Stomach (tissue), 9 donors: Measurements from ENCODE around the gene GDF7. TPM values are rescaled to one million over a fixed set of nuclear protein-coding genes. Genes with fewer than 3 reads are reported as not detected.

Source experiments
- DNase-seq, 2 donors: peaks; one replicate each; pipeline versions ENCODE4 v3.0.0 to v3.0.0-alpha.2; 2013 to 2019
- H3K27ac ChIP-seq, 5 donors: fragments of 200-600 bp in 4 of 5; sonication (generic) in 4 of 5; one replicate each; pipeline ENCODE4 v1.5.1; 2013 to 2019; ENCODE audit warnings: mild to moderate bottlenecking in 1 of 5, moderate library complexity in 1 of 5
- H3K27me3 ChIP-seq, 3 donors: fragments of 200-600 bp; sonication (generic); one replicate each; pipeline ENCODE4 v1.5.1; 2017 to 2019; ENCODE audit warnings: mixed run types in 1 of 3
- H3K36me3 ChIP-seq, 4 donors: fragments of 200-600 bp; sonication (generic); 1 replicate in 3 of 4; 2 replicates in 1 of 4; pipeline ENCODE4 v1.5.1; 2016 to 2019
- H3K4me1 ChIP-seq, 4 donors: fragments of 200-600 bp; sonication (generic); one replicate each; pipeline ENCODE4 v1.5.1; 2016 to 2019
- H3K4me3 ChIP-seq, 4 donors: fragments of 200-600 bp; sonication (generic) in 3 of 4; one replicate each; pipeline ENCODE4 v1.5.1; 2016 to 2019; ENCODE audit warnings: mild to moderate bottlenecking in 1 of 4
- H3K9me3 ChIP-seq, 4 donors: fragments of 200-600 bp; sonication (generic); one replicate each; pipeline ENCODE4 v1.5.1; 2016 to 2019
- CTCF ChIP-seq, 7 experiments: fragments of 450-650 bp in 4 of 7; fragments of 200-600 bp in 3 of 7; sonication (generic) in 3 of 7; IDR thresholded peaks; one replicate each; pipeline ENCODE4 v1.5.1; 2016 to 2019; ENCODE audit warnings: antibody characterized with exemption in 7 of 7, control low read depth in 2 of 7, mild to moderate bottlenecking in 1 of 7
- EP300 ChIP-seq: sonication (generic); formaldehyde crosslinking; IDR thresholded peaks from one replicate; pipeline ENCODE4 v1.6.1; 2017; ENCODE audit warnings: antibody characterized with exemption
- POLR2A ChIP-seq, 4 donors: fragments of 450-650 bp; IDR thresholded peaks; one replicate each; pipeline ENCODE4 v1.6.1; 2016; ENCODE audit warnings: antibody characterized with exemption in 4 of 4, control low read depth in 2 of 4, mild to moderate bottlenecking in 1 of 4, moderate library complexity in 1 of 4
- POLR2AphosphoS5 ChIP-seq, 3 donors: sonication (generic); formaldehyde crosslinking; IDR thresholded peaks; one replicate each; pipeline ENCODE4 v1.6.1; 2016; ENCODE audit warnings: antibody characterized with exemption in 3 of 3
- WGBS, 5 donors: extraction: QIAGEN DNeasy Blood & Tissue Kit in 3 of 5; methylation state at CpG; one replicate each; pipeline versions ENCODE4 v1.1.5 to v1.1.7; 2013 to 2018; 5-methylcytosine and 5-hydroxymethylcytosine counted together
- intact Hi-C: fragments of 100-400 bp; cut with DNase I; formaldehyde crosslinking; loops from one replicate; pipeline ENCODE4 v1.15.1; 2023; ENCODE audit warnings: low total_unique reads
- polyA plus RNA-seq, 3 donors: library from polyadenylated mRNA; stranded (reverse); fragments of 200-250 nt; gene quantifications; one replicate each; pipeline ENCODE4 v1.2.3, GENCODE V29; 2013
- total RNA-seq, 5 donors: library from RNA; depleted of rRNA; stranded (reverse); fragments of >200 nt; gene quantifications; one replicate each; pipeline versions ENCODE4 v1.1.0 to v1.2.3, GENCODE V29; 2014 to 2016
- donor health status: healthy with polysubstance abuse.
- donor health status: Bipolar disorder and iron deficiency.
- donor health status: healthy.

GDF7 gene
- total and polyA plus RNA-seq, 8 donors, result 0.10 to 1.3 (median 0.37) TPM; not detected in 3

GRCh38 chr2:20674974-20675679 lies 8.2 kb downstream of the GDF7 start:
- 40 to 59% (median 50%) methylated on average over 9 to 16 of the region's 16 CpGs for WGBS, 5 donors
- peak overlapping the region in 4 of 5 donors; percentile 43 to 59 (median 51) for H3K27ac ChIP-seq

GRCh38 chr2:20675701-20676352 lies 8.9 kb downstream of the GDF7 start:
- intact Hi-C loops, result no loop called here
- Histone ChIP-seq H3K27ac (peak overlapping the region in 4 of 5 donors; percentile 43 to 59 (median 51)), H3K4me1 (peaks cover 23 to 40% (median 30%) of the 10 kb centered on the region in 4 donors), H3K9me3 (peaks cover 0 to 5% (median 0%) of the 10 kb centered on the region in 4 donors), H3K4me3 (no peak overlapping the region), H3K36me3 (peaks cover 0 to under 1% (median 0%) of the 10 kb centered on the region in 4 donors), H3K27me3 (peaks cover 13 to 41% (median 32%) of the 10 kb centered on the region in 3 donors)
- peak; percentile 65 to 76 for DNase-seq
- no peak for TF ChIP-seq EP300
- TF ChIP-seq CTCF (IDR thresholded peaks at IDR 0.05), result peak in 1 of 7 experiments; percentile 20
- 42 to 61% (median 53%) methylated on average over 5 to 6 of the region's 6 CpGs for WGBS, 5 donors

More at GRCh38 chr2:20674974-20675679, 8.2 kb downstream of the GDF7 start:
- Histone ChIP-seq H3K4me1 (peaks cover 29 to 47% (median 36%) of the 10 kb centered on the region in 4 donors), H3K4me3 (no peak overlapping the region), H3K36me3 (no peaks in the 10 kb centered on the region), H3K9me3 (peaks cover 0 to 8% (median 0%) of the 10 kb centered on the region in 4 donors), H3K27me3 (peaks cover 20 to 48% (median 39%) of the 10 kb centered on the region in 3 donors)
- TF ChIP-seq POLR2AphosphoS5 (IDR thresholded peaks at IDR 0.05) (no peak), EP300 (no peak), POLR2A (IDR thresholded peaks at IDR 0.05) (no peak), CTCF (IDR thresholded peaks at IDR 0.05) (no peak)
- intact Hi-C loops, result no loop called here
- peak in 1 of 2 donors; percentile 44 for DNase-seq

- Histone ChIP-seq H3K36me3 (peaks cover 2 to 8% (median 4%) of the 10 kb centered on the region in 4 donors), H3K27ac (peak overlapping the region in 4 of 5 donors; percentile 43 to 59 (median 51)), H3K27me3 (peaks cover 7 to 34% (median 25%) of the 10 kb centered on the region in 3 donors), H3K4me1 (peaks cover 18 to 33% (median 24%) of the 10 kb centered on the region in 4 donors), H3K9me3 (no peaks in the 10 kb centered on the region), H3K4me3 (no peak overlapping the region)
- TF ChIP-seq POLR2A (IDR thresholded peaks at IDR 0.05) (no peak), CTCF (IDR thresholded peaks at IDR 0.05) (peak in 2 of 7 experiments; percentile 29 to 41), EP300 (no peak), POLR2AphosphoS5 (IDR thresholded peaks at IDR 0.05) (peak in 2 of 3 donors; percentile 27 to 51)
- 75 to 84% (median 80%) methylated on average over 12 of the region's 12 CpGs for WGBS, 5 donors
- intact Hi-C loops, result no loop called here
- DNase-seq, result peak in 1 of 2 donors; percentile 60
These were observed 9.6 kb downstream of the GDF7 start for GRCh38 chr2:20676353-20677215.
